ENCODE results near the gene C14orf39.
"Not testable (repeated sequence)": the region's sequence is repeated elsewhere in the genome, so short reads cannot be mapped to it uniquely, and the experiment has no call there.

Gene C14orf39

GRCh38 chr14:60488175-60488574, 2.3 kb upstream of the C14orf39 start:
- no peak for DNase-seq

- no peak for DNase-seq
Measured at GRCh38 chr14:60487211-60487610, 1.3 kb upstream of the C14orf39 start.

GRCh38 chr14:60485057-60485597, 736 bp downstream of the C14orf39 start:
- no peak for DNase-seq

- no peak for DNase-seq
Measured at GRCh38 chr14:60482743-60483142, 3.1 kb downstream of the C14orf39 start.

GRCh38 chr14:60480248-60480647, 5.6 kb downstream of the C14orf39 start:
- not testable (repeated sequence) for DNase-seq

GRCh38 chr14:60455875-60456274, 30.0 kb downstream of the C14orf39 start:
- no peak for DNase-seq

GRCh38 chr14:60430276-60430675, 55.6 kb downstream of the C14orf39 start:
- no peak for DNase-seq

- no peak for DNase-seq
Measured at GRCh38 chr14:60420050-60420449, 65.8 kb downstream of the C14orf39 start.

GRCh38 chr14:60397550-60397949, 88.3 kb downstream of the C14orf39 start:
- not testable (repeated sequence) for DNase-seq

- no peak for DNase-seq
Measured at GRCh38 chr14:60396718-60397343, 89.0 kb downstream of the C14orf39 start.

All from CD4-positive, alpha-beta T cell treated with Interleukin-21 for 1 hour (primary cell).